Heart right ventricle (tissue), 16 donors: ENCODE data around the gene TEF. TPM values are rescaled to one million over a fixed set of nuclear protein-coding genes. Genes with fewer than 3 reads are reported as not detected.

ENCODE experiments used
- ATAC-seq, 8 donors: fragments of 200-7000 bp; cut with Tn5 transposase; one replicate each; pipeline ENCODE4 v1.9.1; 2020; ENCODE audit warnings: mild to moderate bottlenecking in 8 of 8, moderate library complexity in 8 of 8, moderate number of reproducible peaks in 1 of 8
- DNase-seq, 2 donors: peaks; one replicate each; pipeline ENCODE4 v3.0.0-alpha.2; 2020
- H3K27ac ChIP-seq, 10 donors: fragments of 200-600 bp; sonication (generic) in 2 of 10; one replicate each; pipeline versions ENCODE4 v1.5.0 to v1.8.0; 2020 to 2022; ENCODE audit warnings: mild to moderate bottlenecking in 3 of 10
- H3K27me3 ChIP-seq, 7 donors: fragments of 200-600 bp; one replicate each; pipeline ENCODE4 v1.8.0; 2021 to 2022; ENCODE audit warnings: mild to moderate bottlenecking in 2 of 7
- H3K36me3 ChIP-seq, 9 donors: fragments of 200-600 bp; sonication (generic) in 1 of 9; one replicate each; pipeline versions ENCODE4 v1.5.0 to v1.8.0; 2020 to 2022; ENCODE audit warnings: mild to moderate bottlenecking in 2 of 9
- H3K4me1 ChIP-seq, 9 donors: fragments of 200-600 bp; sonication (generic) in 1 of 9; one replicate each; pipeline versions ENCODE4 v1.5.0 to v1.8.0; 2020 to 2022; ENCODE audit warnings: mild to moderate bottlenecking in 4 of 9
- H3K4me3 ChIP-seq, 10 donors: fragments of 200-600 bp; sonication (generic) in 2 of 10; one replicate each; pipeline versions ENCODE4 v1.5.0 to v1.8.0; 2020 to 2022; ENCODE audit warnings: mild to moderate bottlenecking in 7 of 10, moderate library complexity in 2 of 10
- H3K9me3 ChIP-seq, 11 donors: fragments of 200-600 bp in 10 of 11; sonication (generic) in 2 of 11; one replicate each; pipeline versions ENCODE4 v1.5.0 to v1.8.0; 2013 to 2022; ENCODE audit warnings: mild to moderate bottlenecking in 2 of 11, control low read depth in 1 of 11, moderate library complexity in 1 of 11
- CTCF ChIP-seq, 9 donors: fragments of 200-600 bp; sonication (generic) in 2 of 9; IDR thresholded peaks; one replicate each; pipeline versions ENCODE4 v1.5.0 to v1.8.0; 2021 to 2022; ENCODE audit warnings: antibody characterized with exemption in 9 of 9, mild to moderate bottlenecking in 5 of 9, moderate library complexity in 1 of 9
- WGBS, 2 donors: extraction: QIAGEN DNeasy Blood & Tissue Kit; methylation state at CpG; one replicate each; pipeline ENCODE4 v1.1.7; 2013; ENCODE audit warnings: inconsistent platforms in 1 of 2; 5-methylcytosine and 5-hydroxymethylcytosine counted together
- intact Hi-C, 10 donors: fragments of 100-400 bp; cut with DNase I; formaldehyde crosslinking; loops; one replicate each; pipeline versions ENCODE4 v1.11.1 to v1.14.2; 2022
- polyA plus RNA-seq, 2 donors: library from polyadenylated mRNA; stranded (reverse); fragments of 200-250 nt; gene quantifications; one replicate each; pipeline ENCODE4 v1.2.3, GENCODE V29; 2013
- total RNA-seq, 10 donors: library from RNA; stranded (reverse); fragmentation: NEBNext Ultra II Directional in 3 of 10; extraction: Animal tissue kit (Norgen Biotek cat#: 25700) in 3 of 10; gene quantifications; one replicate each; pipeline versions ENCODE4 v1.2.1 to v1.2.4, GENCODE V29; 2021 to 2023
- donor health status: Arrhythmogenic right ventricular cardiomyopathy.
- donor health status: ischemic (EF 13 %, LVEDD 7.1; RV severe dilation, severe dysfunction).
- donor health status: healthy with polysubstance abuse.
- donor health status: DM: no; HTN: yes; CAD: no.
- donor health status: DM: no; HTN: no; CAD: no.
- donor health status: ischemic (EF 25% LVEDD 6.9; RV normal size, moderate dysfunction).
- donor health status: ischemic (EF 25% LVEDD 5.7; RV mildly dilated, moderate dysfunction).
- donor health status: healthy.
- donor health status: DM: yes; HTN: yes; CAD: no.
- donor health status: Ischemic cardiomyopathy.
- donor health status: ischemic (EF 35%, LVEDD 5.7; RV mildly dilated, moderate dysfunction).
- donor health status: nonischemic (EF 11% LVEDD 7.7; RV severe dilation, severe dysfunction).
- donor health status: DM: yes; HTN: yes; CAD: no.
- donor health status: PGD.
- donor health status: ischemic (EF 29% LVEDD 5.4; RV normal size, mild dysfunction).
- donor health status: nonischemic (EF 23%, LVEDD 6.1; RV moderate dilation, normal function).

TEF gene
- total and polyA plus RNA-seq, 12 donors, result 5.5 to 29.1 (median 16.9) TPM

DNA sequence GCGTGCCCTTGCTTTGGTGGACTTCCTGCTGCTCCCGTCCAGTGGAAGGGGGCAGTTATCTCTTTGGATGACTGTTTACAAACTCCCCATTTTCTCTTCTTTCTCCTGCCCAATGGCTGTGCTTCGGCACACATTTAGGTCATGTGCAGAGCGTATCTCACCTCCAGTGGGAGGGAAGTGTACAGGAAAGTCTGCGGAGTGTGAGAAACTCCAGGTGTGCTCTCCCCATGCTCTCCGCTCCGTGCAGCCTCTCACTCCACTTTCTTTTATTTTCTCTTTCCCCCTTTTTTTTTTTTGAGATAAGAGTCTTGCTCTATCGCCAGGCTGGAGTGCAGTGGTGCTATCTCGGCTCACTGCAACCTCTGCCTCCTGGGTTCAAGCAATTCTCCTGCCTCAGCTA lies 11.9 kb upstream of the TEF start:
- intact Hi-C loops, result loop anchor here in 3 of 10 donors (5.0 to 10.0 kb wide), 2 partner anchors 68 to 175 kb away; partner anchors contain the start of gene ZC3H7B (in 3 of the 3)
- 78 to 84% methylated on average over 9 of the region's 9 CpGs for WGBS, 2 donors
- ATAC-seq (no peak), DNase-seq (no peak)
- H3K27me3 ChIP-seq, result no peaks in the 10 kb centered on the region
- peaks cover 15 to 41% (median 27%) of the 10 kb centered on the region in 9 donors for H3K4me1 ChIP-seq
- H3K36me3 ChIP-seq, result peaks cover 0 to 18% (median 0%) of the 10 kb centered on the region in 9 donors
- H3K27ac ChIP-seq, result no peak overlapping the region
- H3K9me3 ChIP-seq, result no peaks in the 10 kb centered on the region
- peak overlapping the region in 1 of 10 donors; percentile 61 for H3K4me3 ChIP-seq
- no peak for TF ChIP-seq CTCF (IDR thresholded peaks at IDR 0.05)

- H3K27me3 ChIP-seq, result no peaks in the 10 kb centered on the region
- H3K9me3 ChIP-seq, result no peaks in the 10 kb centered on the region
- DNase-seq (no peak), ATAC-seq (no peak)
- H3K27ac ChIP-seq, result no peak overlapping the region
- H3K4me3 ChIP-seq, result no peak overlapping the region
- peaks cover 3 to 21% (median 15%) of the 10 kb centered on the region in 9 donors for H3K4me1 ChIP-seq
- intact Hi-C loops, result no loop called here
- peaks cover 0 to 4% (median 0%) of the 10 kb centered on the region in 9 donors for H3K36me3 ChIP-seq
- TF ChIP-seq CTCF (IDR thresholded peaks at IDR 0.05), result no peak
- 65 to 68% methylated on average over 6 of the region's 6 CpGs for WGBS, 2 donors
These were observed 3.9 kb upstream of the TEF start for GRCh38 chr22:41377846-41378245.

DNA sequence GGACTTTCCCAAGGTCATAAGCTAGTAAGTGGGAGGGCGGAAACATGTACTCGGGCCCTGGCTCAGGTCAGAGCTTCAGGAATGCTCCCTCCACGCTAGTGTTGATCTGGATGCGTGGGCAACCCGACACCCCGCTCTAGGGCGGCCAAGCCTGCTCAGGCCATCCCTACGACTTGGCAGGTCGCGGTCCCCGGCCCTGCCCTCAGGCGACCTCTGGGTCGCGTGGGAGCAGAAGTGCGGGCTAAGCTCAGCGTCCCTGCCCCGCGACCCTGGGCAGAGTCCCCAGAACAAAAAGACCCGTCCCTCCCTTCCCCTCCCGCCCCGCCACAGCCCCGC lies 781 bp upstream of the TEF start:
- Histone ChIP-seq H3K27ac (peak overlapping the region; percentile 94 to 99 (median 96)), H3K36me3 (peaks cover 0 to 7% (median 0%) of the 10 kb centered on the region in 9 donors), H3K9me3 (no peaks in the 10 kb centered on the region), H3K4me3 (peak overlapping the region in 9 of 10 donors; percentile 64 to 93 (median 84)), H3K27me3 (no peaks in the 10 kb centered on the region), H3K4me1 (peaks cover 9 to 43% (median 24%) of the 10 kb centered on the region in 9 donors)
- intact Hi-C loops, result loop anchor here in 3 of 10 donors (5.0 kb wide), 2 partner anchors 79 to 94 kb away; partner anchors contain the start of genes RANGAP1 (in 3 of the 3) and ZC3H7B (in 1 of the 3)
- peak in 1 of 2 donors; percentile 89 for DNase-seq
- no peak for TF ChIP-seq CTCF (IDR thresholded peaks at IDR 0.05)
- WGBS, 2 donors, result 1% methylated on average over 22 of the region's 22 CpGs
- peak; percentile 58 to 82 (median 72) for ATAC-seq

DNA sequence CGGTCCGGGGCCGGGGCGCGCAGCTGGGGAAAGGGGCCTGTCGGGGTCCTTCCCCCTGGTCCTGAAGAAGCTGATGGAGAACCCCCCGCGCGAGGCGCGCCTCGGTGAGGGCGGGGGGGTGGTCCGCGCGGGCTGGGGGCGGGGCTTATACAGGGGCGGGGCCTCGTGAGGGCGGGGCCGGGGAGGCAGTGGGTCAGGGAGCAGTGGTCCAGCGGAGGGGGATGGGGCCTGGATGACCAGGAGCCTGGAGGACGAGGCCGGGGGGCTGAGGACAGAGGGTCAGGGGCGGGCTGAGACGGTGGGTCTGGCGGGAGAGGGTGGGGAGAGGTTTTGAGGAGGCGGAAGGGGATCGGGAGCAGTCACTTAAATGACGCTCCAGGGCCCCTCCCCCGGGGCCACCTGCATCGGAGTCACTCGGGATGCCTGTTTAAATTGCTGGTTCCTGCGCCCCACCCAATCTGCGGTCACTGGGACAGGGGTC lies 396 bp downstream of the TEF start:
- WGBS, 2 donors, result 1 to 2% methylated on average over 21 to 35 of the region's 35 CpGs
- H3K27ac ChIP-seq, result peak overlapping the region; percentile 94 to 99 (median 96)
- intact Hi-C loops, result loop anchor here in 3 of 10 donors (5.0 kb wide), 2 partner anchors 80 to 95 kb away; partner anchors contain the start of genes RANGAP1 (in 3 of the 3) and ZC3H7B (in 1 of the 3)
- H3K4me3 ChIP-seq, result peak overlapping the region; percentile 61 to 93 (median 82)
- no peak for TF ChIP-seq CTCF (IDR thresholded peaks at IDR 0.05)
- H3K9me3 ChIP-seq, result no peaks in the 10 kb centered on the region
- ATAC-seq, result peak; percentile 37 to 77 (median 52)
- peaks cover 0 to 14% (median 0%) of the 10 kb centered on the region in 9 donors for H3K36me3 ChIP-seq
- H3K4me1 ChIP-seq, result peaks cover 9 to 43% (median 24%) of the 10 kb centered on the region in 9 donors
- DNase-seq, result peak; percentile 69 to 74
- no peaks in the 10 kb centered on the region for H3K27me3 ChIP-seq
